Measurements from ENCODE around the gene ZNF189.

ZNF189 gene

GRCh38 chr9:101387871-101388506, 10.7 kb upstream of the ZNF189 start:
- TF ChIP-seq, protein P1, sequence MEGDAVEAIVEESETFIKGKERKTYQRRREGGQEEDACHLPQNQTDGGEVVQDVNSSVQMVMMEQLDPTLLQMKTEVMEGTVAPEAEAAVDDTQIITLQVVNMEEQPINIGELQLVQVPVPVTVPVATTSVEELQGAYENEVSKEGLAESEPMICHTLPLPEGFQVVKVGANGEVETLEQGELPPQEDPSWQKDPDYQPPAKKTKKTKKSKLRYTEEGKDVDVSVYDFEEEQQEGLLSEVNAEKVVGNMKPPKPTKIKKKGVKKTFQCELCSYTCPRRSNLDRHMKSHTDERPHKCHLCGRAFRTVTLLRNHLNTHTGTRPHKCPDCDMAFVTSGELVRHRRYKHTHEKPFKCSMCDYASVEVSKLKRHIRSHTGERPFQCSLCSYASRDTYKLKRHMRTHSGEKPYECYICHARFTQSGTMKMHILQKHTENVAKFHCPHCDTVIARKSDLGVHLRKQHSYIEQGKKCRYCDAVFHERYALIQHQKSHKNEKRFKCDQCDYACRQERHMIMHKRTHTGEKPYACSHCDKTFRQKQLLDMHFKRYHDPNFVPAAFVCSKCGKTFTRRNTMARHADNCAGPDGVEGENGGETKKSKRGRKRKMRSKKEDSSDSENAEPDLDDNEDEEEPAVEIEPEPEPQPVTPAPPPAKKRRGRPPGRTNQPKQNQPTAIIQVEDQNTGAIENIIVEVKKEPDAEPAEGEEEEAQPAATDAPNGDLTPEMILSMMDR (IDR thresholded peaks at IDR 0.05; ENCODE audit: extremely low read depth, insufficient read depth, missing control alignments), result peak; percentile 65
- no peak for DNase-seq (ENCODE audit: low spot score)
- in situ Hi-C loops (cut with MboI; ENCODE audit: low pct_unique_long_range_greater_than_20kb, low sequenced_read_pairs, unreplicated experiment), result no loop called here

DNA sequence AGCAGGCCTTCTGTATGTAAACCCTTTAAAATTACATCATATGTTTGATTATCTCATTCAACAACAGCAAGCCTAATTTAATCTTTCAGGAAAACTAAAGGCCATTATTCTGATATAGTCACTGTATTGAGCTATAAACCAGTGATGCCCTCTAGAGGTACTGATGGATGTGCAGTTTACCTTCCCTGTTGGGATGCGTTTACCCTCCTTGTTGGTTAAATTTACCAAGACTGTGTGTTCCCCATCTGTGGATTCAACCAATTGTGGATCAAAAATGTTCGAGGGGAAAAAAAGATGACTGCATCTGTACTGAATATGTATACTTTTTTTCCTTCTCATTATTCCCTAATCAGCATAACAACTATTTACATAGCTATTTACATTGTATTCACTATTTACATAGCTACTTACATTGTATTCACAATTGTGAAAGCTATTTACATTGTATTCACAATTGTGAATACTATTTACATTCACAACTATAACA, 10.1 kb upstream of the ZNF189 start:
- TF ChIP-seq, protein P1 (IDR thresholded peaks at IDR 0.05; ENCODE audit: extremely low read depth, insufficient read depth, missing control alignments), result peak; percentile 22
- in situ Hi-C loops (cut with MboI; ENCODE audit: low pct_unique_long_range_greater_than_20kb, low sequenced_read_pairs, unreplicated experiment), result no loop called here
- DNase-seq (ENCODE audit: low spot score), result no peak

GRCh38 chr9:101393135-101393534, 5.5 kb upstream of the ZNF189 start:
- TF ChIP-seq, protein P1 (IDR thresholded peaks at IDR 0.05; ENCODE audit: extremely low read depth, insufficient read depth, missing control alignments), result no peak
- in situ Hi-C loops (cut with MboI; ENCODE audit: low pct_unique_long_range_greater_than_20kb, low sequenced_read_pairs, unreplicated experiment), result no loop called here
- DNase-seq (ENCODE audit: low spot score), result no peak

- TF ChIP-seq, protein P1 (IDR thresholded peaks at IDR 0.05; ENCODE audit: extremely low read depth, insufficient read depth, missing control alignments), result no peak
- in situ Hi-C loops (cut with MboI; ENCODE audit: low pct_unique_long_range_greater_than_20kb, low sequenced_read_pairs, unreplicated experiment), result no loop called here
- no peak for DNase-seq (ENCODE audit: low spot score)
Observed at GRCh38 chr9:101394687-101395086, 4.0 kb upstream of the ZNF189 start.

GRCh38 chr9:101397746-101398067, 944 bp upstream of the ZNF189 start:
- no peak for DNase-seq (ENCODE audit: low spot score)
- TF ChIP-seq, protein P1 (IDR thresholded peaks at IDR 0.05; ENCODE audit: extremely low read depth, insufficient read depth, missing control alignments), result no peak
- in situ Hi-C loops (cut with MboI; ENCODE audit: low pct_unique_long_range_greater_than_20kb, low sequenced_read_pairs, unreplicated experiment), result no loop called here

DNA sequence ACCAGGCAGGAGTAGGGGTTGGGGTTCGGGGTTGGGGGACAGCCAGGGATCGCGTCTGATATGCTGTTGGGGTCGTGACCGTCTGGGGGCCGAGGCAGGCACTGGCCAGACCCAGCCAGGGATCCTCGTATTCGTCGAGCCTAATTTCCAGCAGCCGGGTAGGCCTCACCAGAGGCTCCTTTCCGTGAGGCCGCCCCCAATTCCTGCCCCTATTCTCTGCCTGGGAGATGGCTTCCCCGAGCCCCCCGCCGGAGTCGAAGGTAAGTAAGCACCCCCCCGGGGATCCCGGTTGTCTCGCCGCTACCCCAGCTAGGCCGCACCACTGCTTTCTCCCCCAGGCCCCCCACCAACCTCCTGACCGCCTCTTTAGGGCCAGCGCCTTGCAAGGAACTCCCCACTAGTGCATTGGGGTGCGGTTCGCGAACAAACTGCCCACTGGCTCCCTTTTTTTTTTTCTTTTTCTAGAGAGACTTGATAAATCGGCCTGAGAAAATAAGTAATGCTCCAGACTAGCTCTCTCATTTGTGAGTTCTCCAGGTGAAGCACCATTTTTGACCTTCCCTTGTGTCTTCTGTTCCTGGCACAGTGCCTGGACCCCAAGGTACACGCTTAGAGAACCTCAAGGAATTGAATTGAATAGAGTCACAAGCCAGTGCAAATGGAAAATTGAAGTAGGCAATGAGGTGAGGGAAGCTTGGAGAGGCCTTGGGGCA, 435 bp downstream of the ZNF189 start:
- TF ChIP-seq, protein P1 (IDR thresholded peaks at IDR 0.05; ENCODE audit: extremely low read depth, insufficient read depth, missing control alignments), result no peak
- in situ Hi-C loops (cut with MboI; ENCODE audit: low pct_unique_long_range_greater_than_20kb, low sequenced_read_pairs, unreplicated experiment), result no loop called here
- DNase-seq (ENCODE audit: low spot score), result no peak

Measured in GM13977 (cell line).